Stimulated activated CD8-positive, alpha-beta memory T cell treated with anti-CD3 and anti-CD28 coated beads, Interleukin-4, amount 100 ng/mL, for 4 hours (primary cell): Measurements from ENCODE around the gene OR52K2.
"Not testable (repeated sequence)": the region's sequence is repeated elsewhere in the genome, so short reads cannot be mapped to it uniquely, and the experiment has no call there.

Experiments
- DNase-seq, 2 donors: peaks; one replicate each; pipeline ENCODE4 v3.0.0-alpha.2; 2020; ENCODE audit warnings: low read depth in 2 of 2, low spot score in 1 of 2

Gene OR52K2

DNA sequence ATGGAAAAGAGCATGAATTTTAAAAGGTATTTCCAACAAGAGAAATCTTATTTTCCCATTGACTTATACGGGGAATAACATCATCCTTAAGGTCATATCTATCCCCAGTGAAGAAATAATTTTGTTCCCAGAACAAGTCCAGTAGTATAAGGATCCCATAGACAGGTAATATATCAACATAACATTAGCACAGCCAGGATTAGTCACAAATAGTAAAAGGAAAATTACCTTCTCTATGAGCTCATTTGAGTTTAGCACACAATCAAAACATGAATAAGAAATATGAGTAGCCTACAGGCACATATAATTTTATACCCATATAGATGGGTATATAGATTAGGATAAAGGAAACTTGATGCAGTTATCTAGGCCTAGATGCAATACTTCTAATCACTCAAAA lies 30.5 kb downstream of the OR52K2 start:
- no peak for DNase-seq

DNA sequence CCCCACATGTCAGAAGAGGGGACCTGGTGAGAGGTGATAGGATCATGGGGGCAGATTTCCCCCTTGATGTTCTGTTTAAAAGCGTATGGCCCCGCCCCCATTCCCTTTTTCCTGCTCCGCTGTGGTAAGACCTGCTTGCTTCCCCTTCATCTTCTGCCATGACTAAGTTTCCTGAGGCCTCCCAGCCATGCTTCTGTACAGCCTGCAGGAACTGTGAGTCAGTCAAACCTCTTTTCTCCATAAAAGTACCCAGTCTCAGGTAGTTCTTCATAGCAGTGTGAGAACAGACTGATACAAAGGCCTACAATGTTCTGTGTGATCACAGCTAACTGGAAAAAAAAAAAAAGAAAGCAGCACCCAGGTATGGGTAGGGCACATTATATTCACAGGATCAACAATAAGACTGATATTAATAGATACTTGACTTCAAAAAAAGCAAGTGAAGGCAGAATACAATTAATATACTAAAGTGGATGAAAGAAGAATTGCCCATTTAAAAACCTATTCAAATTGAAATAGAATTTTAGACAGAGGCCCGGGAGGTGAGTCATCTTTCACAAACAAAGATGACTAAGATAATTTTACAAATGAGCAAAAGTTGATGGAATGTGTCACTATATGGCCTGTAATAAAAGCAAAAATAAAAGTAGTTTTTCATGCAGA lies 31.6 kb downstream of the OR52K2 start:
- no peak for DNase-seq

DNA sequence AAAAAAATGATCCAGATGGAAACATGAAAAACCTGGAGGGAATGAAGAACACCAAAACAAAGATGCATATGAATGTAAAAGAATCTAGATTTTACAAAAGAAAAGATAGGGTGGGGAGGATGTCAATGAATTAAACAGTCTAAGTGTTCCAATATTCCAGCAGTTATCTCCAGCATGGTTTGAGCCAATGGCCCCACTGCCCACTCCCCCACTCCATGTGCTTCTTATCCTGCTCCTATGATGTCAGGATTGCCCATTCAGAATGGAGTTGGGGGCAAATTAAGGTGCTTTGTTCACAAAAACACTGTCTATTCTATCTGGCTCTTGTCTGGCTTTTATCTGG lies 32.1 kb downstream of the OR52K2 start:
- no peak for DNase-seq

DNA sequence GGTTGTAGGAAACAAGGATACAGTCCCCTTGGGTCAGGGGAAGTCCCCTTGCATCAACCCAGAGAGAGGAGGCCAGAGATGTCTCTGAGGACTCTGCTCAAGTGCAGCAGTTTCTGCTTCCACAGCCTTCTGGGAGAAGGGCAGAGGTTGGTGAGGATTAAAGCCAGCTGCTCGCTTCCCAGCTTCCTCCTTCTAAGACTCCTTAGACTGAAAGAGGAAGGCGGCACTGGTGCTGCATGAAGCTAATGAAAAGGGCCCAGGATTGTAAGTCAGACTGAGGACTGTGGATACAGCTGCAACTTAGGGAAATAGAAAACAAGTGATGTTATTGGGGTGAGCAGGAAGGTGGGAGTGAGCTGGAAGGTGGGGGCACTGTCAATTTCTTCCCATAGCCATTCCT lies 33.4 kb downstream of the OR52K2 start, which contains the start of gene OR52K1:
Gene OR52K1 (plus strand): TSS at position 202 of the 400 bp plus-strand sequence. CDS start 6,255 bp downstream, outside the sequence.
- DNase-seq, result no peak

DNA sequence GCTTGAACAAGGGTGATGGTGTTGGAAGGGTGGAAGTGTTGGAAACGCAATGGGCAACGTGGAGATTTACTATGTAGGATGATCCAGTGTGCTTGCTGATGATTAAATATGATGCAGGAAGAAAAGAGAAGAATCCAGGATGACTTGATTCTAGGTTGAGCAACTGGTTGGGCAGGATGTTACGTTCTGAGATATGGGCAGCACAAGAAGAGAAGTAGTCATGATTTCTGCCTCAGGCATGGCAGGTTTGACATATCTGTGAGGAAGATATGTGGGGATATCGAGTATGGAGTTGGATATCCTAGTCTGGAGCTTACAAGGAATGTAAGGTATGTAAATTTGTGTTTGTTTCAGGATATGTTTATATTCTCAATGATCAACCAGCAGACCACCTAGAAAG lies 35.2 kb downstream of the OR52K2 start:
- DNase-seq, result no peak

DNA sequence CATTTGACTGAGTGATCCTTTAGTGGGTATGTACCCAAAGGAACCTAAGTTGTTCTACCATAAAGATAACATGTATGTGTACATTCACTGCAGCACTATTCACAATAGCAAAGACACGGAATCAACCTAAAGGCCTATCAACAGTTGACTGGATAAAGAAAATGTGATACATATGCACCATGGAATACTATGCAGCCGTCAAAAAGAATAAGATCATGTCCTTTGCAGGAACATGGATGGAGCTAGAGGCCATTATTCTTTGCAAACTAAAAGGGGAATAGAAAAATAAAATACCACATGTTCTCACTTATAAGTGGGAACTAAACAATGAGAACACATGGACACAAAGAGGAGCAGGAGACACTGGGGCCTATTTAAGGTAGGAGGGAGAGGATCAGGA lies 42.3 kb downstream of the OR52K2 start:
- not testable (repeated sequence) for DNase-seq

DNA sequence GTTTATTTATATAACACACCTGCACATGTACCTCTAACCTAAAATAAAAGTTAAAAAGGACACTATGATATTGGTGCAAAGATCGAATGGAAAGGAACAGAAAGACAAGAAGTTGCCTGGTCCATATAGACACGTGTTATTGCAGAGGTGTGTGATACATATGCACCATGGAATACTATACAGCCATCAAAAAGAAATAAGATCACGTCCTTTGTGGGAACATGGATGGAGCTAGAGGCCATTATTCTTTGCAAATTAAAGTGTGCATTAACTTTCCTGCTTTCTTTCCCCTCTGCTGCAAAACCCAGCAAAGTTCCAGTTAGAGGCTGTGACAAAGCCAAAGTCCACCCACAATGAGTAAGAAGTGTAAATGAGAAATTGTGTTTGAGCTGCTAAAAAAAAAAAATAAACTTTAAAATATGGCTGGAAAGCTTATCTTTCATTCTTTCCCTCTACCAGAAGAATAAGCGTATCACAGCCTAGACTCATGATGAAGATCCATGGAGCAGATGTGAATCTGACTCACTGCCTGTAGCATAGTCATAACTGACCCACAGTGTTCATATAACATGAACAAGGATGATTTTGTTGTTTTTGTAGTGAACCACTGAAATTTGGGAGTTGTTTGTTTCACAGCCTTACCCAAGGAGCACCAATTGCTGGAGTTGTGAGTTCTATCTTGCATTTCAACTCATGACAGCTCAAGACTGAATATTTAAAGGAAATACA lies 42.9 kb downstream of the OR52K2 start:
- DNase-seq, result no peak

DNA sequence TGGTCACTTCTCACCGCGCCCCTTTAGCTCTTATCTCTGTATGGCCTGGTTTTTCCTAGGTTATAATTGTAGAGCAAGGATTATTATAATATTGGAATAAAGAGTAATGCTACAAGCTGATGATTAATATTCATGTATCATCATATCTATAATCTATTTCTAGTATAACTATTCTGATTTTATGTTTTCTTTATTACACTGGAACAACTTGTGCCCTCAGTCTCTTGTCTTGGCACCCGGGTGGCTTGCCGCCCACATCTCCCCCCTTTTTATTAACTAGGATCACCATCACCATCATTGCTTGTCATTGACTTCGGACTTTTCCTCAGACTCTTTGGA lies 44.4 kb downstream of the OR52K2 start:
- no peak for DNase-seq

DNA sequence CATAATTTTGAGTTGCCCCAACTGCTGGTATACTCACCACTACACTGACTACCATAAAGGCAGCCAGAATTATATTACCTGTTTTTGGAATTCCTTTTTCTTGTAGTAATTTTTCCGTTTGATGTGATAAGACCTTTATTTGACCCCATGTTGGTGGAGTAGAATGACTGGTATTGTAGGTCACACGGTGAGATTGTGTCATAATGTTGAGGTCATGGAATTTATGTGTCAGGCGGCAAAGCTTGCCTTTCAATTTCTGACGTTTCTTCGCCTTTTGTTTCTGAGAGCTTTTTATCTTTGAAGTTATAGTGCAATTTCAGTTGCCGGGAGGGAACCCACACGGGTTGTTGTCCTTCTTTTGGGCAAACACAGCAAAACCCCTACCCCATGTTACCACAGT lies 46.4 kb downstream of the OR52K2 start:
- DNase-seq, result no peak

DNA sequence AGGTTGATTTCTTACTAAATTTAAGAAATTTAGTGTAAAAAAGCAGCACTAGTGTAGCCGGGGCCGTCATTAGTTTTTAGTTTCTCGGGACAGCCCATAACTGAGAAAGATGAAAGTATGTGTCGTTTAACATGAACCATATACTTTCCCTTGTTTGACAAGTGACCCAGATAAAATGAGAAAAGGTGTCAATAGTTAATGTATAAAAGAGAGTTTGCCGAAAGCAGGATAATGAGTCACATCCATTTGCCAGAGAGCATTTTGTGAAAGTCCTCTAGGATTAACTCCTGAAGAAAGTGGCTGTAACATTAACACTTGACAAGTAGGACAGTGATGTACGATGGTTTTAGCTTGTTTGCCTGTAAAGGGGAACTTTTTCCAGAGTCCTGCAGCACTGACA lies 46.9 kb downstream of the OR52K2 start:
- DNase-seq, result no peak

DNA sequence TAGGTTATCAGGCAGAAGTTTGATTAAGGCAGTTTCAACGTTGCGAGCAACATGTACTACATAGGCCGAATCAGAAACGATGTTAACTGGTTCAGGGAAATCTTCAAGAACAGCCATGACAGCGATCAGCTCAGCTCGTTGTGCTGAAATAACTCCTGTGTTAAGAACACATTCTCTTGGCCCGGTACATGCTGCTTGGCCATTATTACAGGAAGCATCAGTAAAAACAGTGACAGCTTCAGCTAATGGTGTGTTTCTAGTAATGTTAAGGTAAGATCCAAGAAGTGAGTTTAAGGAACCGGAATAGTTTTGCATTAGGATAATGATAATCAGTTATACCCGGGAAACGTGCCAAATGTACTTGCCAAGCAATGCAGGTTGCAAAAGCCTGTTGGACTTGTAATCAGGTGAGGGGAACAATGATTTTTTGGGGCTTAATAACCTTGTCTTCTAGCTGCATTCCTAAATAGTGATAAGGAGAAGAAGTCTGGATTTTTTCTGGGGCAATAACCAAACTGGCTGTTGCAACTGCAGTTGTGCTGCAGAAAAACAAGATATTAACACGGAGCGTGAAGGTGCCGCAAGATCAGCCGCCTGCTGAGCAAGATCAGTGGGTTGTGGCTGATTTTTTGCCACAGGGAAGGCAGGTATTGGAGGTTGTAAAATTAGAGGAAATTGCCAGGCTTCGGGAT lies 47.6 kb downstream of the OR52K2 start:
- DNase-seq, result no peak
